GM12878 (cell line): Measurements from ENCODE around the gene RNFT2. TPM values are rescaled to one million over a fixed set of nuclear protein-coding genes. Genes with fewer than 3 reads are reported as not detected.

ENCODE experiments used
- ATAC-seq: fragments of 200-7000 bp; cut with Tn5 transposase; 3 replicates; pipeline ENCODE4 v1.9.1; 2020; ENCODE audit warnings: mild to moderate bottlenecking, moderate library complexity
- BruUV-seq: library from RNA; stranded (reverse); fragments of 400-500 nt; replicated peaks from 2 replicates; lab custom pipeline; 2021; lab: Mats Ljungman, UMichigan
- CTCF ChIA-PET: fragments of 300-600 bp; sonication (Branson Sonifier 250); formaldehyde crosslinking; extraction: SDS; loops from one replicate; lab custom pipeline; 2021; ENCODE audit warnings: inconsistent platforms; lab: Yijun Ruan, JAX
- POLR2A ChIA-PET: fragments of 350-600 bp; formaldehyde crosslinking; extraction: SDS; loops from one replicate; lab custom pipeline; 2021; ENCODE audit warnings: inconsistent platforms; lab: Charles Lee
- RAD21 ChIA-PET: fragments of 300-600 bp; sonication (Branson Sonifier 250); formaldehyde crosslinking; loops from one replicate; lab custom pipeline; 2023; ENCODE audit warnings: antibody characterized with exemption; ENCODE audit not compliant: unreplicated experiment; lab: Charles Lee
- SMC1A ChIA-PET: fragments of 300-600 bp; sonication (Branson Sonifier 250); formaldehyde crosslinking; loops from one replicate; lab custom pipeline; 2023; ENCODE audit not compliant: unreplicated experiment, uncharacterized antibody; lab: Charles Lee
- DNase-seq: peaks from one replicate; pipeline ENCODE4 v3.0.0-alpha.2; 2011; ENCODE audit warnings: low read depth, low spot score
- FAIRE-seq: peaks from 3 replicates; lab custom pipeline; 2011; peaks lifted over from hg19 to GRCh38; lab: Jason Lieb, UNC
- H2AFZ ChIP-seq: 2 replicates; pipeline ENCODE4 v1.6.0; 2011; ENCODE audit warnings: low read depth, low read length, control low read depth; ENCODE audit not compliant: control insufficient read depth
- H3K27ac ChIP-seq: 2 replicates; pipeline ENCODE4 v1.5.1; 2011; ENCODE audit warnings: control low read depth; ENCODE audit not compliant: control insufficient read depth, insufficient read depth
- H3K27me3 ChIP-seq, 2 experiments: replicated peaks in 1 of 2; 2 replicates each; pipeline versions ENCODE4 v1.6.0 to v1.6.1; 2011; ENCODE audit warnings: low read length in 1 of 2; ENCODE audit not compliant: control insufficient read depth in 2 of 2, insufficient read depth in 2 of 2
- H3K36me3 ChIP-seq, 2 experiments: 2 replicates each; pipeline ENCODE4 v1.5.1; 2011; ENCODE audit warnings: low read length in 1 of 2; ENCODE audit not compliant: control insufficient read depth in 2 of 2, insufficient read depth in 2 of 2
- H3K4me1 ChIP-seq: 2 replicates; pipeline ENCODE4 v1.6.1; 2011; ENCODE audit warnings: mild to moderate bottlenecking, low read length, moderate library complexity, mixed read lengths; ENCODE audit not compliant: control insufficient read depth, insufficient read depth
- H3K4me2 ChIP-seq: 2 replicates; pipeline ENCODE4 v1.6.0; 2011; ENCODE audit warnings: control low read depth; ENCODE audit not compliant: control insufficient read depth, insufficient read depth
- H3K4me3 ChIP-seq: fragments of 200-600 bp; sonication (generic); 2 replicates; pipeline ENCODE4 v1.5.1; 2016
- H3K79me2 ChIP-seq: 2 replicates; pipeline ENCODE4 v1.6.0; 2011; ENCODE audit warnings: low read length; ENCODE audit not compliant: control insufficient read depth, insufficient read depth
- H3K9ac ChIP-seq: 2 replicates; pipeline ENCODE4 v1.8.0; 2011; ENCODE audit warnings: low read length, control low read depth, mixed read lengths; ENCODE audit not compliant: control insufficient read depth, insufficient read depth
- H3K9me3 ChIP-seq: replicated peaks from 3 replicates; pipeline ENCODE4 v1.5.1; 2011; ENCODE audit warnings: mild to moderate bottlenecking, low read length; ENCODE audit not compliant: control insufficient read depth, insufficient read depth
- H4K20me1 ChIP-seq: 2 replicates; pipeline ENCODE4 v1.6.0; 2011; ENCODE audit not compliant: control insufficient read depth, insufficient read depth
- CBFB ChIP-seq: IDR thresholded peaks from 2 replicates; pipeline ENCODE4 v1.6.1; 2016; ENCODE audit warnings: antibody characterized with exemption, low read depth
- GATAD2B ChIP-seq: fragments of 450-650 bp; conservative IDR thresholded peaks from 2 replicates; pipeline ENCODE4 v1.6.1; 2017; ENCODE audit warnings: low read depth, mild to moderate bottlenecking, moderate library complexity
- HDAC6 ChIP-seq: fragments of 200-600 bp; sonication (generic); IDR thresholded peaks from one replicate; pipeline ENCODE4 v1.8.0; 2017; ENCODE audit warnings: antibody characterized with exemption; ENCODE audit not compliant: unreplicated experiment
- IRF4 ChIP-seq: IDR thresholded peaks from 2 replicates; pipeline ENCODE4 v1.6.1; 2011; ENCODE audit warnings: low read depth, low read length
- MEF2B ChIP-seq: fragments of 450-650 bp; IDR thresholded peaks from 2 replicates; pipeline ENCODE4 v1.6.1; 2018; ENCODE audit warnings: mild to moderate bottlenecking, moderate library complexity; ENCODE audit not compliant: partially characterized antibody, poor library complexity, severe bottlenecking
- PML ChIP-seq: IDR thresholded peaks from 2 replicates; pipeline ENCODE4 v1.6.1; 2012; ENCODE audit warnings: low read length, inconsistent platforms
- RB1 ChIP-seq: fragments of 450-650 bp; formaldehyde crosslinking; IDR thresholded peaks from 2 replicates; pipeline ENCODE4 v1.6.1; 2017; ENCODE audit warnings: mild to moderate bottlenecking, borderline replicate concordance
- USF2 ChIP-seq: IDR thresholded peaks from 2 replicates; pipeline ENCODE4 v1.6.1; 2011; ENCODE audit warnings: low read depth, low read length, improper control_type of control experiment, borderline replicate concordance
- WGBS: methylation state at CpG from one replicate; pipeline ENCODE4 v1.1.6; 2016; ENCODE audit warnings: low lambda C conversion rate; ENCODE audit not compliant: insufficient replicate concordance, insufficient coverage; ENCODE audit errors: missing lambda C conversion rate; 5-methylcytosine and 5-hydroxymethylcytosine counted together
- in situ Hi-C: fragments of 300-500 bp; cut with MboI; formaldehyde crosslinking; loops from 9 replicates; pipeline ENCODE4 v1.14.3; 2018; ENCODE audit warnings: mixed read lengths
- intact Hi-C: fragments of 100-400 bp; cut with micrococcal nuclease; formaldehyde crosslinking; loops from one replicate; pipeline ENCODE4 v1.14.2; 2022; ENCODE audit not compliant: unreplicated experiment
- polyA plus RNA-seq, 11 experiments: library from polyadenylated mRNA; depleted of rRNA in 4 of 11; unstranded in 6 of 11; stranded (reverse) in 5 of 11; fragments of >200 nt; fragmentation: Nextera tagmentation in 4 of 11; fragmentation: Illumina TruSeq in 1 of 11; extraction: Ambion mirVana in 4 of 11; extraction: Trizol in 1 of 11; gene quantifications; 1 replicate in 1 of 11; 2 replicates in 10 of 11; pipeline versions ENCODE4 v1.2.1 to v1.2.3, GENCODE V29; 2011 to 2016; ENCODE audit warnings: inconsistent platforms in 2 of 11, missing spikeins in 2 of 11, low read depth in 1 of 11
- total RNA-seq, 4 experiments: library from RNA; depleted of rRNA in 3 of 4; stranded (reverse); fragments of >200 nt in 3 of 4; fragmentation: Illumina TruSeq in 1 of 4; extraction: Trizol in 1 of 4; gene quantifications; 2 replicates each; pipeline versions ENCODE4 v1.2.1 to v1.2.3, GENCODE V29; 2013 to 2021

The RNFT2 gene
- total and polyA plus RNA-seq, 10 of the 15 experiments (the other 5 are each of a cell fraction or from before 2014, with no cell fraction given) = 2.5 to 17.3 (median 9.7) TPM

GRCh38 chr12:116718655-116719454 lies 19.3 kb upstream of the RNFT2 start:
- ChIA-PET RAD21 (no interaction called here), POLR2A (no interaction called here), CTCF (interaction anchor here (0.6 to 1.3 kb wide), 4 partner anchors 9 to 569 kb away, joined by 3 to 4 read pairs (median 3); no protein-coding TSS in a partner anchor), SMC1A (interaction anchor here (1.3 to 1.6 kb wide), 2 partner anchors 9 to 15 kb away, joined by 3 to 4 read pairs; no protein-coding TSS in a partner anchor)
- no peak overlapping the region for H3K4me2 ChIP-seq
- H3K4me3 ChIP-seq = no peak overlapping the region
- in situ Hi-C loops = no loop called here
- intact Hi-C loops = no loop called here
- no peaks in the 10 kb centered on the region for H3K4me1 ChIP-seq
- DNase-seq (no peak), FAIRE-seq (no peak), ATAC-seq (no peak)
- 46% methylated on average over 10 of the region's 10 CpGs for WGBS
- H3K27ac ChIP-seq = no peak overlapping the region
- peaks cover 7 to 13% of the 10 kb centered on the region in 2 experiments for H3K36me3 ChIP-seq
- no peaks in the 10 kb centered on the region for H3K27me3 ChIP-seq
- no peak overlapping the region for H2AFZ ChIP-seq
- H3K9ac ChIP-seq = no peak overlapping the region
- H3K9me3 ChIP-seq = no peaks in the 10 kb centered on the region
- no peaks in the 10 kb centered on the region for H3K79me2 ChIP-seq
- no peak for TF ChIP-seq USF2
- BruUV-seq = no TSS peak
- H4K20me1 ChIP-seq = no peaks in the 10 kb centered on the region

- ChIA-PET CTCF (interaction anchor here (0.6 kb wide), 1 partner anchor 39 kb away, joined by 3 read pairs; no protein-coding TSS in a partner anchor), POLR2A (interaction anchor here (0.5 kb wide), 1 partner anchor 393 kb away, joined by 4 read pairs; no protein-coding TSS in a partner anchor), RAD21 (no interaction called here), SMC1A (interaction anchor here (1.6 kb wide), 1 partner anchor 10 kb away, joined by 4 read pairs; no protein-coding TSS in a partner anchor)
- Histone ChIP-seq H3K4me1 (no peaks in the 10 kb centered on the region), H3K9me3 (no peaks in the 10 kb centered on the region), H3K36me3 (peaks cover 7 to 13% of the 10 kb centered on the region in 2 experiments), H3K27me3 (no peaks in the 10 kb centered on the region), H3K27ac (no peak overlapping the region), H3K4me3 (no peak overlapping the region), H4K20me1 (no peaks in the 10 kb centered on the region), H3K4me2 (no peak overlapping the region), H2AFZ (no peak overlapping the region), H3K9ac (no peak overlapping the region), H3K79me2 (no peaks in the 10 kb centered on the region)
- intact Hi-C loops = no loop called here
- DNase-seq (no peak), FAIRE-seq (no peak), ATAC-seq (no peak)
- in situ Hi-C loops = no loop called here
- TF ChIP-seq CBFB = no peak
- no peak for TF ChIP-seq HDAC6
- no peak for TF ChIP-seq IRF4
- TF ChIP-seq MEF2B = no peak
- no peak for TF ChIP-seq GATAD2B
- no peak for TF ChIP-seq PML
- no peak for TF ChIP-seq RB1
- 98% methylated on average over 15 of the region's 15 CpGs for WGBS
- BruUV-seq = no TSS peak
Measured at GRCh38 chr12:116719731-116720528, 18.2 kb upstream of the RNFT2 start.
